Activated naive CD4-positive, alpha-beta T cell treated with anti-CD3 and anti-CD28 coated beads, Interleukin-2, amount 10 ng/mL, durations not matched to agents 7 days and 5 days (primary cell): ENCODE measurements around the gene CCIN.
"Not testable (repeated sequence)": the region's sequence is repeated elsewhere in the genome, so short reads cannot be mapped to it uniquely, and the experiment has no call there.

Experiments used
- CTCF ChIA-PET: fragments of 350-600 bp; sonication (Branson Sonifier 250); formaldehyde crosslinking; loops from one replicate; lab custom pipeline; 2021; ENCODE audit warnings: antibody characterized with exemption; lab: Charles Lee
- DNase-seq: peaks from one replicate; pipeline ENCODE4 v3.0.0-alpha.2; 2020
- H3K27ac Mint-ChIP-seq: one replicate; pipeline ENCODE4 v1.8.0; 2021; ENCODE audit warnings: mild to moderate bottlenecking, moderate library complexity, mixed read lengths
- H3K27me3 Mint-ChIP-seq: one replicate; pipeline ENCODE4 v1.8.0; 2021; ENCODE audit warnings: mild to moderate bottlenecking, mixed read lengths
- H3K36me3 Mint-ChIP-seq: one replicate; pipeline ENCODE4 v1.8.0; 2021; ENCODE audit warnings: mixed read lengths
- H3K4me1 Mint-ChIP-seq: one replicate; pipeline ENCODE4 v1.8.0; 2021; ENCODE audit warnings: mixed read lengths
- H3K4me3 Mint-ChIP-seq: one replicate; pipeline ENCODE4 v1.8.0; 2021; ENCODE audit warnings: mild to moderate bottlenecking, moderate library complexity, mixed read lengths
- H3K9me3 Mint-ChIP-seq: one replicate; pipeline ENCODE4 v1.8.0; 2021; ENCODE audit warnings: mixed read lengths

Gene CCIN

GRCh38 chr9:36156116-36156515, 13.1 kb upstream of the CCIN start:
- Mint-ChIP-seq H3K27ac (no peak overlapping the region), H3K27me3 (peaks cover 8% of the 10 kb centered on the region), H3K36me3 (peaks cover 42% of the 10 kb centered on the region), H3K4me3 (no peak overlapping the region), H3K9me3 (peaks cover 4% of the 10 kb centered on the region), H3K4me1 (peaks cover 48% of the 10 kb centered on the region)
- no peak for DNase-seq
- CTCF ChIA-PET: interaction anchor here (3.0 kb wide), 1 partner anchor 53 kb away, joined by 9 read pairs; no protein-coding TSS in a partner anchor

DNA sequence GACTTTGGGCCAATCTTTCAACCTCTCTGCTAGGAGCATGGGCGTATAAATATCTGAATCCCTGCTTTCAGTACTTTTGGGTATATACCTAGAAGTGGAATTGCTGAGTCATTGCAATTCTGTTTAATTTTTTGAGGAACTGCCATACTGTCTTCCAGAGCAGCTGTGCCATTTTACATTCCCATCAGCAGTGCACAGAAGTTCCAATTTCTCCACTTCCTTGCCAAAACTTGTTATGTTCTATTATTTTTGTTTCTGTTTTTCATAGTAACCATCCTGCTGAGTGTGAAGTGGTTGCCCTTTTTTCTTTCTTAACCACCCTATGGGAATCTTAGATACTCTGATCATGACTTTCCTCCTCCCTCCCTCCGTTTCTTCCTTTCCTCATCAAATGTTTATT, 11.1 kb upstream of the CCIN start:
- CTCF ChIA-PET: interaction anchor here (0.9 kb wide), 1 partner anchor 55 kb away, joined by 5 read pairs; no protein-coding TSS in a partner anchor
- DNase-seq: no peak
- no peak overlapping the region for H3K27ac Mint-ChIP-seq
- peaks cover 14% of the 10 kb centered on the region for H3K27me3 Mint-ChIP-seq
- peaks cover 33% of the 10 kb centered on the region for H3K4me1 Mint-ChIP-seq
- no peak overlapping the region for H3K4me3 Mint-ChIP-seq
- H3K9me3 Mint-ChIP-seq: peaks cover 4% of the 10 kb centered on the region
- H3K36me3 Mint-ChIP-seq: peaks cover 44% of the 10 kb centered on the region

GRCh38 chr9:36158917-36159316, 10.3 kb upstream of the CCIN start:
- Mint-ChIP-seq H3K9me3 (peaks cover 4% of the 10 kb centered on the region), H3K4me1 (peaks cover 27% of the 10 kb centered on the region), H3K4me3 (no peak overlapping the region), H3K27me3 (peaks cover 14% of the 10 kb centered on the region), H3K27ac (no peak overlapping the region), H3K36me3 (peaks cover 38% of the 10 kb centered on the region)
- CTCF ChIA-PET: interaction anchor here (0.9 kb wide), 1 partner anchor 55 kb away, joined by 5 read pairs; no protein-coding TSS in a partner anchor
- no peak for DNase-seq

GRCh38 chr9:36159509-36159908, 9.7 kb upstream of the CCIN start:
- H3K9me3 Mint-ChIP-seq, DNase-seq, H3K4me3 Mint-ChIP-seq, H3K27ac Mint-ChIP-seq, CTCF ChIA-PET: not testable (repeated sequence)
- H3K27me3 Mint-ChIP-seq: peaks cover 16% of the 10 kb centered on the region
- H3K4me1 Mint-ChIP-seq: peaks cover 21% of the 10 kb centered on the region
- peaks cover 32% of the 10 kb centered on the region for H3K36me3 Mint-ChIP-seq

DNA sequence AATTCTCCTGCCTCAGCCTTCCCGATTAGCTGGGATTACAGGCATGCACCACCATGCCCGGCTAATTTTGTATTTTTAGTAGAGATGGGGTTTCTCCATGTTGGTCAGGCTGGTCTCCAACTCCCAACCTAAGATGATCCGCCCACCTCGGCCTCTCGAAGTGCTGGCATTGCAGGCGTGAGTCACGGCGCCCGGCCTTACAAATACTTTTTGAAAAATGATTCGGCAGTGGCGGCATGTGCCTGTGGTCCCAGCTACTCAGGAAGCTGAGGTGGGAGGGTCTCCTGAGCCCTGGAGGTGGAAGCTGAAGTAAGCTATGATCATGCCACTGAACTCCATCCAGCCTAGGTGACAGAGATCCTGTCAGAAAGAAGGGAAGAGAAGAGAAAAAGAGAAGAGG, 9.1 kb upstream of the CCIN start:
- not testable (repeated sequence) for DNase-seq

GRCh38 chr9:36161187-36161586, 8.0 kb upstream of the CCIN start:
- Mint-ChIP-seq H3K27me3 (peaks cover 27% of the 10 kb centered on the region), H3K36me3 (peaks cover 26% of the 10 kb centered on the region), H3K4me1 (peaks cover 26% of the 10 kb centered on the region), H3K9me3 (peaks cover 4% of the 10 kb centered on the region), H3K27ac (no peak overlapping the region), H3K4me3 (no peak overlapping the region)
- CTCF ChIA-PET: interaction anchor here (1.1 kb wide), 1 partner anchor 138 kb away, joined by 3 read pairs; no protein-coding TSS in a partner anchor
- DNase-seq: no peak

More for the DNA sequence above, 9.1 kb upstream of the CCIN start:
- CTCF ChIA-PET, H3K27ac Mint-ChIP-seq, H3K9me3 Mint-ChIP-seq, H3K4me3 Mint-ChIP-seq: not testable (repeated sequence)
- H3K36me3 Mint-ChIP-seq: peaks cover 28% of the 10 kb centered on the region
- peaks cover 20% of the 10 kb centered on the region for H3K4me1 Mint-ChIP-seq
- H3K27me3 Mint-ChIP-seq: peaks cover 22% of the 10 kb centered on the region

GRCh38 chr9:36162211-36162738, 6.9 kb upstream of the CCIN start:
- CTCF ChIA-PET: interaction anchor here (1.3 to 8.2 kb wide), 3 partner anchors 26 to 154 kb away, joined by 4 to 221 read pairs (median 5); partner anchors contain the start of gene GLIPR2

DNA sequence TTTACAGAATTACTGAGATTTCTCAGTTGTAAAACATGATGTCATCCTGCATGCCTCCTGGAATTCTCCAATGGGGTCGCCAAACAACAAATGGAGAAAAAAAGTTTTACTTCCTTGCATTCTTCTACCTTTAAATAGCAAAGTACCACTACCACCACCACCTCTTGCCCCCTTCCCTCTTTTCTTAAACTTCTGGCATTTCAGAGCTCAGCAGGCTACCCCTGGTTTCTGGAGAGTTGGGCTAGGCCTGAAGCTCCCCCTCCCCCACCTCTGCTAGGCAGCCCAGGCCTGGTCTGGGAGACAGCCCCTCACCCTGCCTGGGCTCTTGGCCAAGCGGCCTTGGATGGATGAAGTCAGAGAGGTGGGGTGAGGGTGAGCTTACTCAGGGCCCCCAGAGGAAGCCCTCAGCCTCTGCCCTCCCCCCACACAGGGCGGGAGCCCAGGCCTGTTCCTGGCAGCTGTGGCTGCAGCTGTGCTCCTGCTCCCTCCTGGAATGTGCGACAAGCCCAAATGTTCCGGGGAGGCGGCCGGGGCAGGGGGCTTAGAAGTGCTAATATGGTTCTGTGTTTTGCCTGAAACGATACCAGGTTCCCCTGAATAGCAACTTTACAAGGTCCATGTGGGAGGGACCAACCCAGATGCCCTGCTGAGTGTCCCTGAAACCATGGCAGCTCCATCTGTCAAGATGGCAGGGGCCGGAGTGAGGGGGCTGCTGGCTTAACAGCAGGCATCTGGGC, 6.0 kb upstream of the CCIN start:
- no peak for DNase-seq
- no peak overlapping the region for H3K4me3 Mint-ChIP-seq

More at GRCh38 chr9:36162211-36162738, 6.9 kb upstream of the CCIN start:
- no peak for DNase-seq
- Mint-ChIP-seq H3K4me3 (no peak overlapping the region), H3K27me3 (peaks cover 35% of the 10 kb centered on the region), H3K36me3 (peaks cover 21% of the 10 kb centered on the region), H3K9me3 (no peaks in the 10 kb centered on the region), H3K4me1 (peaks cover 33% of the 10 kb centered on the region), H3K27ac (no peak overlapping the region)

DNA sequence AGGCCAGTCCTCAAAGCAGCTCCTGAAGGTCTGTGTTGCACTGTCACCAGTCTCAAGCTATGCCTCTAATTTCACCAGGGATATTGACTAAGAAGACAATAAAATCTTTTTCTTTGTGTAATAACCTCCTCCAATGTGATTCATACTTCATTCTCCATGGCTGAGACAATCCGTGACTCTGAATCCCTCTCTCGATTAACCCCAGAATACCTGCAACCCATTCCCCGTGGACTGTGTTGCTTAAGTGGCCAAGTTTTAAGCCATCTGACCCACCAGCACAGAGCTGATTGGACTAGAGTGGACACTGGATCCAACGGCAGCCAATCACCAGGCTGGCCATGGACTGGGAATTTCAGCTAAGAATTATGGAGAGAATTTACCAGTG, 5.4 kb upstream of the CCIN start:
- Mint-ChIP-seq H3K27ac (no peak overlapping the region), H3K27me3 (peaks cover 46% of the 10 kb centered on the region), H3K9me3 (no peaks in the 10 kb centered on the region), H3K4me1 (peaks cover 24% of the 10 kb centered on the region), H3K36me3 (peaks cover 12% of the 10 kb centered on the region), H3K4me3 (no peak overlapping the region)
- CTCF ChIA-PET: interaction anchor here (0.9 to 8.2 kb wide), 11 partner anchors 9 to 156 kb away, joined by 3 to 221 read pairs (median 5); partner anchors contain the start of gene GLIPR2
- DNase-seq: no peak

More for the DNA sequence above, 6.0 kb upstream of the CCIN start:
- Mint-ChIP-seq H3K27me3 (peaks cover 42% of the 10 kb centered on the region), H3K27ac (no peak overlapping the region), H3K9me3 (no peaks in the 10 kb centered on the region), H3K36me3 (peaks cover 16% of the 10 kb centered on the region), H3K4me1 (peaks cover 28% of the 10 kb centered on the region)
- CTCF ChIA-PET: interaction anchor here (0.9 to 8.2 kb wide), 8 partner anchors 11 to 155 kb away, joined by 3 to 221 read pairs (median 5); partner anchors contain the start of gene GLIPR2

DNA sequence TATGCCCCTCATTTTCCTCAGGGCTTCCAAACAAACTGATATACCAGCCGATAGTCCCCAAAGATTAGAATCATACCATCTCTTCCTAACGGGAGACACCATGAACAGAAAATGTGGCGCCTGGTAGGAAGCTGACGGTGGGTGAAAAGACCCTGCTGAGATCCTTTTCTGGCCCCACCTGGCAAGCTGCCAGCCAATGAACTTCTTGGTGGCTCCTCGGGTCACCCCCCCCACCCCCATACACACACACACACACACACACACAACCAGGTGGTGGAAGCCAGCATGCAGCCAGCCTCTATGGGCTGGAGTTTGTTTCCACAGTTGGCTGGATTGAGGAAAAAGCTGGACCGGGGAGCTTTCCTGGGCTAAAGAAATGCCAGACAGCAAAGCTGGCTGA, 4.8 kb upstream of the CCIN start:
- peaks cover 24% of the 10 kb centered on the region for H3K4me1 Mint-ChIP-seq
- no peak overlapping the region for H3K4me3 Mint-ChIP-seq
- peaks cover 11% of the 10 kb centered on the region for H3K36me3 Mint-ChIP-seq
- peaks cover 52% of the 10 kb centered on the region for H3K27me3 Mint-ChIP-seq
- no peaks in the 10 kb centered on the region for H3K9me3 Mint-ChIP-seq
- CTCF ChIA-PET: interaction anchor here (0.9 to 8.2 kb wide), 10 partner anchors 10 to 156 kb away, joined by 3 to 221 read pairs (median 6); no protein-coding TSS in a partner anchor
- no peak for DNase-seq
- H3K27ac Mint-ChIP-seq: no peak overlapping the region

DNA sequence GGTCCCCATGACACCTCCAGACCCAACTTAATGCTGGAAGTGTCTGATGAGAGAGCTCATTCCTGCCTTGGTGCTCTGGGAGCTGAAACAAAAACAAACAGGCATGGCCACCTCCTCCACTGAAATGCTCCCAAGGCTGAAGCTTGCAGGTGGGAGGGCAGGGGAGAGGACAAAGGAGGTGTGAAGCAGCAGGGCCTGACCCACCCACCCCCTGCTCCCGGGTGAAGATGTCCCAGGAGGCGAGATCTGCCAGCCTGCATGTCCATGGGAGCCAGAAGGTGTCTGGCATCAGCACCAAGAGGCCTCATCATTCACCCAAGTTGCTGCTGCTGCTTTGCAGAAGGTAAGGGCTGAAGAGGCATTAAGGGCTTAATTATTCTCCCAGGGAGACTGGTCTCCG, 4.2 kb upstream of the CCIN start:
- CTCF ChIA-PET: interaction anchor here (1.2 to 8.2 kb wide), 9 partner anchors 10 to 157 kb away, joined by 3 to 221 read pairs (median 6); no protein-coding TSS in a partner anchor
- Mint-ChIP-seq H3K36me3 (peaks cover 9% of the 10 kb centered on the region), H3K4me3 (peak overlapping the region; percentile 16), H3K27ac (no peak overlapping the region), H3K9me3 (no peaks in the 10 kb centered on the region), H3K4me1 (peaks cover 24% of the 10 kb centered on the region), H3K27me3 (peaks cover 58% of the 10 kb centered on the region)
- DNase-seq: no peak

DNA sequence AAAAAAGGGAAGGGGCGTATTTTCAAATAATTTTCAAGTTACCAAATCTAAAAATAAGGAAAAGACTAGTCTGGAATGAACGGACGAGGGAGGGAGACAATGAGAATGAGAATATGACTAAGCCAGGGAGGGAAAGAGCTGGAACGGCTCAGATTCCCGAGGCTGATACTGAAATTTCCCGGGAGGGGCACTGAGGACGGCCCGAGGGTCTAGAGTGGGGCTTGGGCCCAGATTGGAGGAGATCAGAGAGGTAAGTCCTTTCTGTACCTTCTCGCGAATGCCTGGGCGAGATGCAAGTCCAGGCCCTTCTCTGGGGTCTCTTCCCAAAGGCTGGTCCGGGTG, 3.4 kb upstream of the CCIN start:
- H3K27ac Mint-ChIP-seq: no peak overlapping the region
- no peaks in the 10 kb centered on the region for H3K9me3 Mint-ChIP-seq
- peaks cover 61% of the 10 kb centered on the region for H3K27me3 Mint-ChIP-seq
- H3K4me3 Mint-ChIP-seq: peak overlapping the region; percentile 23
- CTCF ChIA-PET: interaction anchor here (1.1 to 8.2 kb wide), 12 partner anchors 17 to 207 kb away, joined by 3 to 221 read pairs (median 6); no protein-coding TSS in a partner anchor
- no peak for DNase-seq
- peaks cover 21% of the 10 kb centered on the region for H3K4me1 Mint-ChIP-seq
- H3K36me3 Mint-ChIP-seq: peaks cover 6% of the 10 kb centered on the region

- peaks cover 5% of the 10 kb centered on the region for H3K36me3 Mint-ChIP-seq
- peak overlapping the region; percentile 68 for H3K4me3 Mint-ChIP-seq
- H3K27me3 Mint-ChIP-seq: peaks cover 61% of the 10 kb centered on the region
- CTCF ChIA-PET: interaction anchor here (0.7 to 8.2 kb wide), 22 partner anchors 14 to 562 kb away, joined by 3 to 221 read pairs (median 4); partner anchors contain the start of genes CLTA and GLIPR2
- no peak overlapping the region for H3K27ac Mint-ChIP-seq
- H3K9me3 Mint-ChIP-seq: no peaks in the 10 kb centered on the region
- peak; percentile 85 for DNase-seq
- H3K4me1 Mint-ChIP-seq: peaks cover 20% of the 10 kb centered on the region
Measured at GRCh38 chr9:36166168-36166927, 2.8 kb upstream of the CCIN start.
